ENCODE measurements around the gene MEX3D. TPM values are rescaled to one million over a fixed set of nuclear protein-coding genes. Genes with fewer than 3 reads are reported as not detected.
A peak's percentile ranks its signal among the peaks of the same experiment; 100 is the strongest.

Gene MEX3D
- total and polyA plus RNA-seq, 7 donors, result 4.8 to 16.1 (median 10.3) TPM

GRCh38 chr19:1613808-1614570 lies 45.9 kb upstream of the MEX3D start:
- Histone ChIP-seq H3K9me3 (no peaks in the 10 kb centered on the region), H3K4me3 (no peak overlapping the region), H3K36me3 (peaks cover 30 to 67% (median 33%) of the 10 kb centered on the region in 4 donors), H3K27me3 (no peaks in the 10 kb centered on the region), H3K27ac (no peak overlapping the region), H3K4me1 (peaks cover 0 to 34% (median 22%) of the 10 kb centered on the region in 4 donors)
- DNase-seq, result no peak
- intact Hi-C loops (cut with DNase I), result loop anchor here (2.0 kb wide), 1 partner anchor 35 kb away; no protein-coding TSS in a partner anchor
- TF ChIP-seq POLR2AphosphoS5 (IDR thresholded peaks at IDR 0.05), result no peak
- no peak for TF ChIP-seq POLR2A (IDR thresholded peaks at IDR 0.05)
- TF ChIP-seq EP300 (IDR thresholded peaks at IDR 0.05), result no peak
- TF ChIP-seq, protein P1, sequence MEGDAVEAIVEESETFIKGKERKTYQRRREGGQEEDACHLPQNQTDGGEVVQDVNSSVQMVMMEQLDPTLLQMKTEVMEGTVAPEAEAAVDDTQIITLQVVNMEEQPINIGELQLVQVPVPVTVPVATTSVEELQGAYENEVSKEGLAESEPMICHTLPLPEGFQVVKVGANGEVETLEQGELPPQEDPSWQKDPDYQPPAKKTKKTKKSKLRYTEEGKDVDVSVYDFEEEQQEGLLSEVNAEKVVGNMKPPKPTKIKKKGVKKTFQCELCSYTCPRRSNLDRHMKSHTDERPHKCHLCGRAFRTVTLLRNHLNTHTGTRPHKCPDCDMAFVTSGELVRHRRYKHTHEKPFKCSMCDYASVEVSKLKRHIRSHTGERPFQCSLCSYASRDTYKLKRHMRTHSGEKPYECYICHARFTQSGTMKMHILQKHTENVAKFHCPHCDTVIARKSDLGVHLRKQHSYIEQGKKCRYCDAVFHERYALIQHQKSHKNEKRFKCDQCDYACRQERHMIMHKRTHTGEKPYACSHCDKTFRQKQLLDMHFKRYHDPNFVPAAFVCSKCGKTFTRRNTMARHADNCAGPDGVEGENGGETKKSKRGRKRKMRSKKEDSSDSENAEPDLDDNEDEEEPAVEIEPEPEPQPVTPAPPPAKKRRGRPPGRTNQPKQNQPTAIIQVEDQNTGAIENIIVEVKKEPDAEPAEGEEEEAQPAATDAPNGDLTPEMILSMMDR (IDR thresholded peaks at IDR 0.05), result no peak
- 94% methylated on average over 32 of the region's 32 CpGs for WGBS, 2 donors

GRCh38 chr19:1613146-1613545 lies 45.0 kb upstream of the MEX3D start:
- H3K36me3 ChIP-seq, result peaks cover 27 to 62% (median 32%) of the 10 kb centered on the region in 4 donors
- no peaks in the 10 kb centered on the region for H3K9me3 ChIP-seq
- no peaks in the 10 kb centered on the region for H3K27me3 ChIP-seq
- DNase-seq, result no peak
- TF ChIP-seq, protein P1 (IDR thresholded peaks at IDR 0.05), result no peak
- TF ChIP-seq EP300 (IDR thresholded peaks at IDR 0.05) (no peak), POLR2AphosphoS5 (IDR thresholded peaks at IDR 0.05) (no peak), POLR2A (IDR thresholded peaks at IDR 0.05) (no peak)
- no peak overlapping the region for H3K4me3 ChIP-seq
- no peak overlapping the region for H3K27ac ChIP-seq
- intact Hi-C loops (cut with DNase I), result no loop called here
- H3K4me1 ChIP-seq, result peaks cover 0 to 26% (median 13%) of the 10 kb centered on the region in 4 donors
- 79 to 84% methylated on average over 9 of the region's 9 CpGs for WGBS, 2 donors

GRCh38 chr19:1612114-1613086 lies 44.3 kb upstream of the MEX3D start:
- Histone ChIP-seq H3K36me3 (peaks cover 27 to 62% (median 32%) of the 10 kb centered on the region in 4 donors), H3K4me3 (no peak overlapping the region), H3K27ac (no peak overlapping the region), H3K27me3 (no peaks in the 10 kb centered on the region), H3K9me3 (no peaks in the 10 kb centered on the region), H3K4me1 (peaks cover 0 to 18% (median 7%) of the 10 kb centered on the region in 4 donors)
- TF ChIP-seq EP300 (IDR thresholded peaks at IDR 0.05) (no peak), POLR2AphosphoS5 (IDR thresholded peaks at IDR 0.05) (no peak), POLR2A (IDR thresholded peaks at IDR 0.05) (no peak)
- TF ChIP-seq, protein P1 (IDR thresholded peaks at IDR 0.05), result no peak
- intact Hi-C loops (cut with DNase I), result no loop called here
- DNase-seq, result no peak
- WGBS, 2 donors, result 93 to 95% methylated on average over 39 of the region's 39 CpGs

- WGBS, 2 donors, result 93 to 96% methylated on average over 15 of the region's 15 CpGs
- TF ChIP-seq POLR2AphosphoS5 (IDR thresholded peaks at IDR 0.05) (no peak), EP300 (IDR thresholded peaks at IDR 0.05) (peak in 2 of 4 donors; percentile 55 to 60), POLR2A (IDR thresholded peaks at IDR 0.05) (no peak)
- TF ChIP-seq, protein P1 (IDR thresholded peaks at IDR 0.05), result no peak
- DNase-seq, result no peak
- Histone ChIP-seq H3K9me3 (no peaks in the 10 kb centered on the region), H3K36me3 (peaks cover 27 to 62% (median 32%) of the 10 kb centered on the region in 4 donors), H3K4me3 (no peak overlapping the region), H3K27me3 (no peaks in the 10 kb centered on the region), H3K4me1 (peaks cover 0 to 13% (median 7%) of the 10 kb centered on the region in 4 donors), H3K27ac (no peak overlapping the region)
- intact Hi-C loops (cut with DNase I), result no loop called here
Observed at GRCh38 chr19:1611353-1611752, 43.2 kb upstream of the MEX3D start.

Measured in sigmoid colon (tissue), 7 donors.